ENCODE measurements around the gene KMT5B. TPM values are rescaled to one million over a fixed set of nuclear protein-coding genes. Genes with fewer than 3 reads are reported as not detected.

The KMT5B gene
- polyA plus RNA-seq, 2 of the 4 experiments (the other 2 are of a cell fraction): 15.2 to 27.1 TPM

- CTCF ChIA-PET: no interaction called here
- POLR2A ChIA-PET: interaction anchor here (0.8 kb wide), 1 partner anchor 97 kb away, joined by 3 read pairs; no protein-coding TSS in a partner anchor
Measured at GRCh38 chr11:68148879-68149278, 64.2 kb downstream of the KMT5B start.

GRCh38 chr11:68148071-68148805 is 64.9 kb downstream of the KMT5B start:
- Histone ChIP-seq H3K9me3 (no peaks in the 10 kb centered on the region), H3K27ac (peak overlapping the region; percentile 87 to 88; a peak in 4 of 6 replicates), H3K4me2 (no peak overlapping the region), H3K4me3 (no peak overlapping the region), H3K4me1 (peaks cover 33% of the 10 kb centered on the region)
- FAIRE-seq: no peak
- WGBS (ENCODE audit: missing lambda C conversion rate): 94% methylated on average over 18 of the region's 18 CpGs
- CTCF ChIA-PET: no interaction called here
- DNase-seq (ENCODE audit: low read depth in 1 of 2, low spot score in 1 of 2): no peak
- POLR2A ChIA-PET: interaction anchor here (2.6 kb wide), 1 partner anchor 10 kb away, joined by 8 read pairs; no protein-coding TSS in a partner anchor
- no peak for ATAC-seq
- TF ChIP-seq ZSCAN20 (CRISPR knock-in tag; IDR thresholded peaks at IDR 0.05) (no peak), ZFP36 (IDR thresholded peaks at IDR 0.05; ENCODE audit: borderline replicate concordance, partially characterized antibody) (peak; percentile 19)

More at GRCh38 chr11:68148879-68149278, 64.2 kb downstream of the KMT5B start:
- no peak for TF ChIP-seq RARB (CRISPR knock-in tag; IDR thresholded peaks at IDR 0.05)
- TF ChIP-seq PHF8 (IDR thresholded peaks at IDR 0.05; ENCODE audit: borderline replicate concordance, low read depth): no peak
- TF ChIP-seq RCOR1 (IDR thresholded peaks at IDR 0.05; ENCODE audit: low read depth, low read length): no peak
- no peak for TF ChIP-seq BCL3 (IDR thresholded peaks at IDR 0.05)
- no peak for TF ChIP-seq JUN (IDR thresholded peaks at IDR 0.05)
- TF ChIP-seq MAX (IDR thresholded peaks at IDR 0.05): no peak
- TF ChIP-seq HMGXB4 (CRISPR knock-in tag; IDR thresholded peaks at IDR 0.05; ENCODE audit: borderline replicate concordance): no peak
- TF ChIP-seq HOXB13 (CRISPR knock-in tag; IDR thresholded peaks at IDR 0.05; ENCODE audit: low read depth): no peak
- no peak for TF ChIP-seq HEYL (CRISPR knock-in tag; IDR thresholded peaks at IDR 0.05)
- TF ChIP-seq TP53 (CRISPR knock-in tag; IDR thresholded peaks at IDR 0.05): no peak
- H3K9me3 ChIP-seq: no peaks in the 10 kb centered on the region
- H3K4me3 ChIP-seq: no peak overlapping the region
- 98% methylated on average over 7 of the region's 7 CpGs for WGBS (ENCODE audit: missing lambda C conversion rate)
- H3K4me2 ChIP-seq: no peak overlapping the region
- no peak for ATAC-seq
- H3K27ac ChIP-seq: peak overlapping the region; percentile 7 to 87; a peak in 2 of 6 replicates
- H3K4me1 ChIP-seq: peaks cover 33% of the 10 kb centered on the region
- no peak for FAIRE-seq
- no peak for DNase-seq (ENCODE audit: low read depth in 1 of 2, low spot score in 1 of 2)

GRCh38 chr11:68146704-68147474 is 66.2 kb downstream of the KMT5B start:
- DNase-seq (ENCODE audit: low read depth in 1 of 2, low spot score in 1 of 2) (peak; percentile 89 to 92), ATAC-seq (peak; percentile 81 to 89), FAIRE-seq (peak; percentile 81)
- Histone ChIP-seq H3K4me3 (no peak overlapping the region; the same call in 1 of the 3 replicates), H3K9me3 (no peaks in the 10 kb centered on the region), H3K27ac (peak overlapping the region; percentile 87 to 88), H3K4me2 (peak overlapping the region; percentile 78), H3K4me1 (peaks cover 33% of the 10 kb centered on the region)
- 26% methylated on average over 10 of the region's 13 CpGs for WGBS (ENCODE audit: missing lambda C conversion rate)
- CTCF ChIA-PET: interaction anchor here (0.7 to 2.5 kb wide), 6 partner anchors 11 to 133 kb away, joined by 3 to 5 read pairs (median 5); no protein-coding TSS in a partner anchor
- TF ChIP-seq MYC (IDR thresholded peaks at IDR 0.05; ENCODE audit: borderline replicate concordance, low read length) (peak; percentile 50; the same call in 1 of the 2 replicates), ATOH8 (CRISPR knock-in tag; IDR thresholded peaks at IDR 0.05; ENCODE audit: low read depth) (no peak), HDAC2 (IDR thresholded peaks at IDR 0.05) (no peak), HEYL (CRISPR knock-in tag; IDR thresholded peaks at IDR 0.05) (0 out of 2 replicates have a peak, but pooled peaks have one; percentile 13), PHF8 (IDR thresholded peaks at IDR 0.05; ENCODE audit: borderline replicate concordance, low read depth) (no peak), USF2 (IDR thresholded peaks at IDR 0.05) (peak; percentile 34; the same call in 1 of the 2 replicates), GATA3 (IDR thresholded peaks at IDR 0.05; ENCODE audit: borderline replicate concordance) (0 out of 2 replicates have a peak, but pooled peaks have one; percentile 34), CHD2 (IDR thresholded peaks at IDR 0.05; ENCODE audit: low read length, partially characterized antibody) (no peak), E2F6 (IDR thresholded peaks at IDR 0.05; ENCODE audit: borderline replicate concordance, low read depth) (peak; percentile 70; the same call in 1 of the 2 replicates), MAX (IDR thresholded peaks at IDR 0.05) (peak; percentile 92)
- POLR2A ChIA-PET: interaction anchor here (0.8 to 2.6 kb wide), 5 partner anchors 9 to 27 kb away, joined by 3 to 8 read pairs (median 4); partner anchors contain the start of gene CHKA
